K562 (cell line): ENCODE measurements around the gene PACS1. TPM values are rescaled to one million over a fixed set of nuclear protein-coding genes. Genes with fewer than 3 reads are reported as not detected.

Experiments used
- ATAC-seq: fragments of 200-7000 bp; cut with Tn5 transposase; 3 replicates; pipeline ENCODE4 v1.9.1; 2020; ENCODE audit warnings: moderate library complexity
- BruUV-seq: library from RNA; stranded (reverse); fragments of 400-500 nt; replicated peaks from 2 replicates; lab custom pipeline; 2021; lab: Mats Ljungman, UMichigan
- CTCF ChIA-PET: fragments of 300-600 bp; formaldehyde crosslinking; extraction: SDS; loops from one replicate; lab custom pipeline; 2021; ENCODE audit warnings: low intra/inter-chr PET ratio; lab: Yijun Ruan, JAX
- POLR2A ChIA-PET: fragments of 300-600, 350-650 bp; sonication (Branson Sonifier 250); formaldehyde crosslinking; extraction: SDS; loops from one replicate; lab custom pipeline; 2021; ENCODE audit warnings: antibody characterized with exemption, inconsistent platforms; lab: Yijun Ruan, JAX
- DNase-seq, 4 experiments: peaks; one replicate each; pipeline versions ENCODE4 v3.0.0 to v3.0.0-alpha.2; 2011 to 2018; ENCODE audit warnings: low spot score in 3 of 4, mixed read lengths in 3 of 4; ENCODE audit errors: extremely low read depth in 1 of 4
- FAIRE-seq: peaks from 2 replicates; lab custom pipeline; 2011; peaks lifted over from hg19 to GRCh38; lab: Jason Lieb, UNC
- H2AFZ ChIP-seq: 2 replicates; pipeline ENCODE4 v1.6.0; 2011; ENCODE audit warnings: low read depth, low read length, control low read depth, inconsistent platforms
- H3K27ac ChIP-seq: fragments of 200-600 bp; 3 replicates; pipeline ENCODE4 v1.8.0; 2011; ENCODE audit warnings: low read depth, mild to moderate bottlenecking, control low read depth, inconsistent platforms, low read length, moderate library complexity, mixed read lengths; ENCODE audit errors: extremely low read depth
- H3K27me3 ChIP-seq, 2 experiments: fragments of 300-600 bp in 1 of 2; 2 replicates in 1 of 2; 3 replicates in 1 of 2; pipeline versions ENCODE4 v1.6.0 to v1.8.0; 2011; ENCODE audit warnings: inconsistent platforms in 2 of 2, low read length in 2 of 2, mild to moderate bottlenecking in 1 of 2, mixed read lengths in 1 of 2, moderate library complexity in 1 of 2; ENCODE audit not compliant: control insufficient read depth in 2 of 2, insufficient read depth in 2 of 2
- H3K36me3 ChIP-seq: fragments of 300-600 bp; 3 replicates; pipeline ENCODE4 v1.8.0; 2011; ENCODE audit warnings: mild to moderate bottlenecking, low read length, inconsistent platforms; ENCODE audit not compliant: control insufficient read depth, insufficient read depth
- H3K4me1 ChIP-seq, 2 experiments: fragments of 200-600 bp in 1 of 2; replicated peaks in 1 of 2; 2 replicates in 1 of 2; 3 replicates in 1 of 2; pipeline versions ENCODE4 v1.5.1 to v1.8.0; 2011; ENCODE audit warnings: inconsistent platforms in 2 of 2, low read length in 2 of 2, mild to moderate bottlenecking in 1 of 2, mixed read lengths in 1 of 2, moderate library complexity in 1 of 2; ENCODE audit not compliant: control insufficient read depth in 2 of 2, insufficient read depth in 2 of 2
- H3K4me2 ChIP-seq: 2 replicates; pipeline ENCODE4 v1.6.1; 2011; ENCODE audit warnings: low read length, control low read depth, inconsistent platforms, mixed read lengths; ENCODE audit not compliant: insufficient read depth
- H3K4me3 ChIP-seq: fragments of 200-600 bp; sonication (generic), shearing (Covaris generic); 2 replicates; pipeline ENCODE4 v1.5.1; 2016; ENCODE audit warnings: control low read depth, inconsistent platforms
- H3K79me2 ChIP-seq: fragments of 200-600 bp; 3 replicates; pipeline ENCODE4 v1.8.0; 2011; ENCODE audit warnings: low read length, inconsistent platforms; ENCODE audit not compliant: control insufficient read depth, insufficient read depth
- H3K9ac ChIP-seq, 2 experiments: 2 replicates each; pipeline versions ENCODE4 v1.6.0 to v1.6.1; 2011; ENCODE audit warnings: low read depth in 2 of 2, low read length in 2 of 2, control low read depth in 1 of 2, inconsistent platforms in 1 of 2, mild to moderate bottlenecking in 1 of 2, mixed read lengths in 1 of 2; ENCODE audit not compliant: insufficient read depth in 1 of 2
- H3K9me1 ChIP-seq: one replicate; pipeline ENCODE4 v1.6.0; 2011; ENCODE audit warnings: inconsistent platforms, mild to moderate bottlenecking, low read length, moderate library complexity; ENCODE audit not compliant: control insufficient read depth, insufficient read depth
- H3K9me3 ChIP-seq: replicated peaks from 2 replicates; pipeline ENCODE4 v1.5.1; 2011; ENCODE audit warnings: low read depth, low read length, inconsistent platforms; ENCODE audit not compliant: control insufficient read depth, insufficient read depth
- H4K20me1 ChIP-seq: replicated peaks from 2 replicates; pipeline ENCODE4 v1.6.1; 2011; ENCODE audit warnings: low read length, inconsistent platforms, mixed read lengths; ENCODE audit not compliant: control insufficient read depth, insufficient read depth
- ESRRA ChIP-seq: fragments of 450-650 bp; IDR thresholded peaks from 2 replicates; pipeline ENCODE4 v1.6.1; 2014; ENCODE audit warnings: low read depth, mild to moderate bottlenecking, moderate library complexity, borderline replicate concordance
- HMBOX1 ChIP-seq: sonication (generic); IDR thresholded peaks from 2 replicates; pipeline ENCODE4 v1.6.1; 2016
- IFI16 ChIP-seq: fragments of 250-450 bp; sonication (Bioruptor Pico); IDR thresholded peaks from 2 replicates; pipeline ENCODE4 v2.1.2; 2022; ENCODE audit warnings: mild to moderate bottlenecking, inconsistent platforms
- KDM1A ChIP-seq, 2 experiments: fragments of 450-650 bp; IDR thresholded peaks; 2 replicates each; pipeline ENCODE4 v1.6.1; 2016; ENCODE audit warnings: mild to moderate bottlenecking in 2 of 2
- MYC ChIP-seq, 2 experiments: fragments of 250-450 bp in 1 of 2; sonication (Bioruptor Pico) in 1 of 2; IDR thresholded peaks; 2 replicates each; pipeline versions ENCODE4 v1.5.1 to v1.6.1; 2012 to 2021; ENCODE audit warnings: low read depth in 2 of 2, borderline replicate concordance in 1 of 2, improper control_type of control experiment in 1 of 2, low read length in 1 of 2, mild to moderate bottlenecking in 1 of 2, moderate library complexity in 1 of 2
- RCOR1 ChIP-seq, 2 experiments: IDR thresholded peaks; 2 replicates each; pipeline ENCODE4 v1.6.1; 2012; ENCODE audit warnings: low read depth in 2 of 2, low read length in 2 of 2, borderline replicate concordance in 1 of 2, improper control_type of control experiment in 1 of 2
- RFX1 ChIP-seq: fragments of 450-650 bp; IDR thresholded peaks from 2 replicates; pipeline ENCODE4 v1.6.1; 2016; ENCODE audit warnings: mild to moderate bottlenecking, moderate library complexity
- RFX5 ChIP-seq: IDR thresholded peaks from 2 replicates; pipeline ENCODE4 v1.6.1; 2011; ENCODE audit warnings: low read depth, mild to moderate bottlenecking, improper control_type of control experiment, low read length
- SAFB ChIP-seq: fragments of 200-400 bp; formaldehyde crosslinking; IDR thresholded peaks from 2 replicates; pipeline ENCODE4 v1.6.1; 2017; ENCODE audit warnings: low read depth, low read length, borderline replicate concordance
- TOE1 ChIP-seq, 2 experiments: fragments of 450-650 bp in 1 of 2; sonication (generic) in 1 of 2; formaldehyde crosslinking in 1 of 2; IDR thresholded peaks; 2 replicates each; pipeline versions ENCODE4 v1.7.1 to v1.8.0; 2016 to 2022; ENCODE audit warnings: borderline replicate concordance in 2 of 2, mild to moderate bottlenecking in 2 of 2, antibody characterized with exemption in 1 of 2, inconsistent platforms in 1 of 2, low read depth in 1 of 2, missing genetic modification reagents in 1 of 2, moderate library complexity in 1 of 2
- ZNF23 ChIP-seq: fragments of 250-450 bp; sonication (Bioruptor Pico); IDR thresholded peaks from 2 replicates; pipeline ENCODE4 v1.4.0; 2020; ENCODE audit warnings: mild to moderate bottlenecking
- ZNF3 ChIP-seq: fragments of 250-450 bp; sonication (Bioruptor Pico); IDR thresholded peaks from 2 replicates; pipeline ENCODE4 v1.5.0; 2021; ENCODE audit warnings: mild to moderate bottlenecking, moderate library complexity
- ZNF445 ChIP-seq: fragments of 250-450 bp; sonication (Bioruptor Pico); IDR thresholded peaks from 2 replicates; pipeline ENCODE4 v1.4.0; 2020; ENCODE audit warnings: low read depth, mild to moderate bottlenecking, moderate library complexity
- ZNF589 ChIP-seq: fragments of 200-800 bp; sonication (Bioruptor generic); IDR thresholded peaks from 2 replicates; pipeline ENCODE4 v1.6.1; 2016; ENCODE audit warnings: low read depth, missing genetic modification characterization, missing compliant biosample characterization
- ZNF76 ChIP-seq: fragments of 250-450 bp; sonication (Bioruptor Pico); IDR thresholded peaks from 2 replicates; pipeline ENCODE4 v1.4.0; 2020; ENCODE audit warnings: mild to moderate bottlenecking, moderate library complexity, borderline replicate concordance
- WGBS: fragments of 100-300 bp; shearing (Covaris generic); methylation state at CpG from one replicate; pipeline ENCODE4 v1.1.6; 2016; ENCODE audit warnings: low coverage, mixed read lengths; ENCODE audit not compliant: insufficient coverage; ENCODE audit errors: missing lambda C conversion rate; 5-methylcytosine and 5-hydroxymethylcytosine counted together
- in situ Hi-C: fragments of 300-500 bp; cut with MboI; formaldehyde crosslinking; loops from 4 replicates; pipeline ENCODE4 v1.15.0; 2018; ENCODE audit warnings: inconsistent platforms, mixed read lengths
- intact Hi-C: fragments of 100-400 bp; cut with micrococcal nuclease; formaldehyde crosslinking; loops from 2 replicates; pipeline ENCODE4 v1.14.2; 2022
- polyA plus RNA-seq, 8 experiments: library from polyadenylated mRNA; depleted of rRNA in 4 of 8; stranded (reverse) in 5 of 8; unstranded in 3 of 8; fragments of >200 nt; fragmentation: Nextera tagmentation in 2 of 8; fragmentation: Illumina TruSeq in 1 of 8; extraction: Ambion mirVana in 2 of 8; extraction: Trizol in 1 of 8; gene quantifications; 2 replicates each; pipeline versions ENCODE4 v1.2.1 to v1.2.3, GENCODE V29; 2011 to 2014; ENCODE audit warnings: inconsistent platforms in 1 of 8, missing spikeins in 1 of 8
- total RNA-seq, 7 experiments: library from RNA; depleted of rRNA in 6 of 7; stranded (reverse); fragments of >200 nt in 6 of 7; fragmentation: Illumina TruSeq in 2 of 7; extraction: Trizol in 2 of 7; gene quantifications; 2 replicates each; pipeline versions ENCODE4 v1.2.1 to v1.2.3, GENCODE V29; 2011 to 2021; ENCODE audit warnings: low replicate concordance in 1 of 7
- TF ChIP-seq, protein P1 (sequence below): sonication (generic); formaldehyde crosslinking; IDR thresholded peaks from 2 replicates; pipeline ENCODE4 v1.8.1; 2023; ENCODE audit warnings: mild to moderate bottlenecking, missing genetic modification reagents

PACS1 gene
- total and polyA plus RNA-seq, 9 of the 15 experiments (the other 6 are each of a cell fraction or from before 2014, with no cell fraction given): 0.34 to 28.1 (median 8.5) TPM

DNA sequence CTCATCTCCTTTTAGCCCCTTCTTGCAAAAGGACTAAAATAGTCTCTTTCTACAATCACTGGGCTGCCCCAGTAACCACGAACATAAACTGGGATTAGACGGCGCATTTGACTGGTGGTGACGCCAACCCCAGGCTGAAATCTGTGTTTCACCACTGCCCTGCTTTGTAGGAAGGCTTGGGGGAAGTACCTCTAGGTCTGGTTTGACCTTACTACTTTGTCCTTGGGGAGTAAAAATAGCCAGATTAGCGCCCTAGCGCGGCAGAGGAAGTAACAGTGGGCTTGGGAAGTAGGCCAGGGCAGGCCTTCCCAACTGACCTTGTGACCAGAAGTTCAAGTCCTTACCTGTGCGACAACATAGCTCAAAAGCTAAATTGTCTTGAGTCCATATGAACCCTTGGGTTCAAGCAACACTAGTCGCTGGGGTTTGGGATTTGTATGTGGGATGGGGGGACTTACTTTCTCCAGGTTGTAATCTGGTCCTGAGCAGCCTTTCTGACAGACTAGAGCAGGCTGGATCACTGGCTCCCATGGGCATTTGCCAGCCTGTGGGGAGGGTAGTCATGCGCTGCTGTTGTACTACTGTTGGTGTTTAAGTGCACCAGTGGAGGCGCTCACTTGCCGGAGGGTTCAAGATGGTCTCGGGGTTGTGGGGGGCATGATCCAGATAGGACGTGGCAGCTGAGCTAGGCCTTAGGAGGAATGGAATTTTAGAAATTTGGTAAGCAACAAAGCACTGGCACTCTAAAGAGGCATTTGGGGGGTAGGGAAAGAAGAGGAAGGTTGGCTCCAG, 953 bp upstream of the PACS1 start:
- Histone ChIP-seq H3K79me2 (peaks cover 34% of the 10 kb centered on the region), H3K9me1 (no peaks in the 10 kb centered on the region), H3K9ac (peak overlapping the region; percentile 60 to 92), H4K20me1 (peaks cover 4% of the 10 kb centered on the region; the same call in 1 of the 2 replicates), H3K9me3 (no peaks in the 10 kb centered on the region), H2AFZ (peak overlapping the region; percentile 75), H3K4me2 (peak overlapping the region; percentile 83), H3K27ac (peak overlapping the region; percentile 64), H3K4me1 (peaks cover 19 to 31% of the 10 kb centered on the region in 2 experiments), H3K4me3 (peak overlapping the region; percentile 72), H3K36me3 (peaks cover 66% of the 10 kb centered on the region), H3K27me3 (no peaks in the 10 kb centered on the region)
- in situ Hi-C loops (no loop called here), intact Hi-C loops (loop anchor here (1.0 to 5.0 kb wide), 2 partner anchors 65 to 67 kb away; partner anchors contain the start of genes BANF1 and EIF1AD)
- CTCF ChIA-PET: interaction anchor here (0.5 to 1.2 kb wide), 3 partner anchors 62 to 80 kb away, joined by 3 to 4 read pairs (median 3); no protein-coding TSS in a partner anchor
- POLR2A ChIA-PET: interaction anchor here (0.6 to 5.5 kb wide), 7 partner anchors 10 to 1193 kb away, joined by 3 to 47 read pairs (median 4); no protein-coding TSS in a partner anchor
- FAIRE-seq (peak; percentile 70), ATAC-seq (peak; percentile 5), DNase-seq (peak in 1 of 4 experiments; percentile 49)
- 40% methylated on average over 14 of the region's 14 CpGs for WGBS
- TSS peak; percentile 27 for BruUV-seq
- TF ChIP-seq RFX1 (no peak), HMBOX1 (peak; percentile 52; the same call in 1 of the 2 replicates), ZNF589 (CRISPR knock-in tag) (peak; percentile 61; the same call in 1 of the 2 replicates), ZNF23 (CRISPR knock-in tag) (no peak), ZNF445 (CRISPR knock-in tag) (no peak), IFI16 (no peak), ZNF76 (CRISPR knock-in tag) (0 out of 2 replicates have a peak, but pooled peaks have one; percentile 62), ZNF3 (CRISPR knock-in tag) (no peak), SAFB (no peak), MYC (IDR thresholded peaks at IDR 0.05; ENCODE audit: low read depth, low read length) (no peak), MYC (CRISPR knock-in tag; IDR thresholded peaks at IDR 0.05; ENCODE audit: borderline replicate concordance, low read depth) (peak; percentile 61; the same call in 1 of the 2 replicates), RCOR1 (IDR thresholded peaks at IDR 0.05; ENCODE audit: borderline replicate concordance in 1 of 2, low read depth in 2 of 2, low read length in 2 of 2) (peak in 1 of 2 experiments; percentile 43; a peak in 1 of 4 replicates), TOE1 (IDR thresholded peaks at IDR 0.05; ENCODE audit: borderline replicate concordance) (no peak), TOE1 (CRISPR knock-in tag; IDR thresholded peaks at IDR 0.05; ENCODE audit: borderline replicate concordance, low read depth) (0 out of 2 replicates have a peak, but pooled peaks have one; percentile 19), KDM1A (IDR thresholded peaks at IDR 0.05) (peak; percentile 40 to 65; a peak in 2 of 4 replicates), RFX5 (no peak), ESRRA (peak; percentile 99)
- TF ChIP-seq, protein P1, sequence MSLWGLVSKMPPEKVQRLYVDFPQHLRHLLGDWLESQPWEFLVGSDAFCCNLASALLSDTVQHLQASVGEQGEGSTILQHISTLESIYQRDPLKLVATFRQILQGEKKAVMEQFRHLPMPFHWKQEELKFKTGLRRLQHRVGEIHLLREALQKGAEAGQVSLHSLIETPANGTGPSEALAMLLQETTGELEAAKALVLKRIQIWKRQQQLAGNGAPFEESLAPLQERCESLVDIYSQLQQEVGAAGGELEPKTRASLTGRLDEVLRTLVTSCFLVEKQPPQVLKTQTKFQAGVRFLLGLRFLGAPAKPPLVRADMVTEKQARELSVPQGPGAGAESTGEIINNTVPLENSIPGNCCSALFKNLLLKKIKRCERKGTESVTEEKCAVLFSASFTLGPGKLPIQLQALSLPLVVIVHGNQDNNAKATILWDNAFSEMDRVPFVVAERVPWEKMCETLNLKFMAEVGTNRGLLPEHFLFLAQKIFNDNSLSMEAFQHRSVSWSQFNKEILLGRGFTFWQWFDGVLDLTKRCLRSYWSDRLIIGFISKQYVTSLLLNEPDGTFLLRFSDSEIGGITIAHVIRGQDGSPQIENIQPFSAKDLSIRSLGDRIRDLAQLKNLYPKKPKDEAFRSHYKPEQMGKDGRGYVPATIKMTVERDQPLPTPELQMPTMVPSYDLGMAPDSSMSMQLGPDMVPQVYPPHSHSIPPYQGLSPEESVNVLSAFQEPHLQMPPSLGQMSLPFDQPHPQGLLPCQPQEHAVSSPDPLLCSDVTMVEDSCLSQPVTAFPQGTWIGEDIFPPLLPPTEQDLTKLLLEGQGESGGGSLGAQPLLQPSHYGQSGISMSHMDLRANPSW (CRISPR knock-in tag): no peak
